ENCODE measurements around the gene PMIS2. TPM values are rescaled to one million over a fixed set of nuclear protein-coding genes. Genes with fewer than 3 reads are reported as not detected.

PMIS2 gene
- total RNA-seq, 1 experiment from 2014 or later, result not detected

GRCh38 chr19:35621708-35622107, 35.7 kb downstream of the PMIS2 start:
- DNase-seq (ENCODE audit: low read depth, low spot score) (no peak), ATAC-seq (no peak)
- TF ChIP-seq POLR2AphosphoS5 (IDR thresholded peaks at IDR 0.05; ENCODE audit: low read depth, low read length) (no peak), REST (IDR thresholded peaks at IDR 0.05; ENCODE audit: insufficient read depth in 1 of 2, low read depth in 2 of 2, low read length in 1 of 2) (no peak), TCF7L2 (IDR thresholded peaks at IDR 0.05; ENCODE audit: low read depth, low read length) (no peak), SIN3A (IDR thresholded peaks at IDR 0.05; ENCODE audit: borderline replicate concordance, insufficient read depth, low read depth, low read length) (no peak), CTCF (IDR thresholded peaks at IDR 0.05) (no peak)
- Histone ChIP-seq H3K4me1 (ENCODE audit: control insufficient read depth, insufficient read depth, low read length) (no peaks in the 10 kb centered on the region), H3K27ac (ENCODE audit: low read length) (no peak overlapping the region), H3K36me3 (ENCODE audit: control insufficient read depth, insufficient read depth, low read length) (no peaks in the 10 kb centered on the region), H3K9me3 (ENCODE audit: control insufficient read depth, insufficient read depth, low read depth, low read length) (no peaks in the 10 kb centered on the region), H3K4me3 (ENCODE audit: low read depth in 2 of 2, low read length in 2 of 2) (no peak overlapping the region), H3K27me3 (ENCODE audit: control insufficient read depth, insufficient read depth, low read length) (no peaks in the 10 kb centered on the region)
- BruUV-seq (replicated peaks), result no TSS peak
- intact Hi-C loops (cut with micrococcal nuclease; ENCODE audit: unreplicated experiment), result no loop called here
- in situ Hi-C loops (cut with HindIII; ENCODE audit: low pct_unique_long_range_greater_than_20kb, low sequenced_read_pairs), result no loop called here
- ChIA-PET CTCF (no interaction called here), POLR2A (interaction anchor here (0.7 kb wide), 1 partner anchor 12 kb away, joined by 4 read pairs; no protein-coding TSS in a partner anchor)

GRCh38 chr19:35622750-35623149, 36.8 kb downstream of the PMIS2 start:
- in situ Hi-C loops (cut with HindIII; ENCODE audit: low pct_unique_long_range_greater_than_20kb, low sequenced_read_pairs), result no loop called here

More at GRCh38 chr19:35622750-35623149, 36.8 kb downstream of the PMIS2 start:
- no peaks in the 10 kb centered on the region for H3K36me3 ChIP-seq (ENCODE audit: control insufficient read depth, insufficient read depth, low read length)
- H3K9me3 ChIP-seq (ENCODE audit: control insufficient read depth, insufficient read depth, low read depth, low read length), result no peaks in the 10 kb centered on the region
- H3K4me3 ChIP-seq (ENCODE audit: low read depth in 2 of 2, low read length in 2 of 2), result no peak overlapping the region
- no peak for DNase-seq (ENCODE audit: low read depth, low spot score)
- ChIA-PET POLR2A (no interaction called here), CTCF (interaction anchor here (0.6 kb wide), 1 partner anchor 32 kb away, joined by 3 read pairs; no protein-coding TSS in a partner anchor)
- TF ChIP-seq CTCF (IDR thresholded peaks at IDR 0.05), result no peak
- TF ChIP-seq POLR2AphosphoS5 (IDR thresholded peaks at IDR 0.05; ENCODE audit: low read depth, low read length), result no peak
- TF ChIP-seq SIN3A (IDR thresholded peaks at IDR 0.05; ENCODE audit: borderline replicate concordance, insufficient read depth, low read depth, low read length), result no peak
- TF ChIP-seq REST (IDR thresholded peaks at IDR 0.05; ENCODE audit: insufficient read depth in 1 of 2, low read depth in 2 of 2, low read length in 1 of 2), result no peak
- no peak for ATAC-seq
- no peak overlapping the region for H3K27ac ChIP-seq (ENCODE audit: low read length)
- intact Hi-C loops (cut with micrococcal nuclease; ENCODE audit: unreplicated experiment), result no loop called here
- no peaks in the 10 kb centered on the region for H3K27me3 ChIP-seq (ENCODE audit: control insufficient read depth, insufficient read depth, low read length)
- BruUV-seq (replicated peaks), result TSS peak; percentile 49
- no peaks in the 10 kb centered on the region for H3K4me1 ChIP-seq (ENCODE audit: control insufficient read depth, insufficient read depth, low read length)

All from Panc1 (cell line).